ENCODE data around the gene FASTK. TPM values are rescaled to one million over a fixed set of nuclear protein-coding genes. Genes with fewer than 3 reads are reported as not detected.

Gene FASTK
- total and polyA plus RNA-seq, 2 of the 4 experiments (the other 2 are of a cell fraction), result 53.8 to 115 TPM

GRCh38 chr7:151033864-151034249, 46.8 kb downstream of the FASTK start:
- Histone ChIP-seq H3K4ac (ENCODE audit: low read depth, low read length) (no peak overlapping the region), H2BK20ac (ENCODE audit: low read depth, low read length) (no peak overlapping the region), H3K79me1 (ENCODE audit: low read depth in 1 of 2, low read length in 2 of 2) (peaks cover 10 to 28% of the 10 kb centered on the region in 2 experiments; a peak in 3 of 4 replicates), H3K27ac (ENCODE audit: insufficient read depth, low read length) (no peak overlapping the region), H3K9me3 (ENCODE audit: control insufficient read depth, insufficient read depth, low read length) (no peaks in the 10 kb centered on the region), H3K4me1 (ENCODE audit: control insufficient read depth, insufficient read depth, low read length) (peaks cover 8% of the 10 kb centered on the region), H2AFZ (replicated peaks; ENCODE audit: low read length, poor library complexity) (no peak overlapping the region), H2BK120ac (ENCODE audit: low read depth, low read length) (no peak overlapping the region), H3K14ac (replicated peaks; ENCODE audit: low read depth, low read length) (no peak overlapping the region), H3K18ac (ENCODE audit: low read depth, low read length) (no peak overlapping the region), H4K91ac (ENCODE audit: insufficient read depth, low read depth, low read length) (no peak overlapping the region), H4K20me1 (ENCODE audit: insufficient read depth, low read length) (peaks cover under 1% of the 10 kb centered on the region; the same call in 1 of the 2 replicates), H4K5ac (ENCODE audit: low read depth, low read length) (no peak overlapping the region), H3K27me3 (ENCODE audit: control insufficient read depth, insufficient read depth, low read length) (no peaks in the 10 kb centered on the region), H4K8ac (ENCODE audit: low read depth in 2 of 2, low read length in 2 of 2) (no peak overlapping the region), H3K9me1 (ENCODE audit: insufficient read depth, low read length) (peaks cover 7% of the 10 kb centered on the region), H2BK5ac (ENCODE audit: low read depth, low read length, poor library complexity, severe bottlenecking) (no peak overlapping the region), H3K56ac (ENCODE audit: extremely low read depth, insufficient read depth, low read length) (no peak overlapping the region), H3K4me3 (ENCODE audit: insufficient read depth, low read depth, low read length) (no peak overlapping the region), H2AK5ac (ENCODE audit: low read depth, low read length) (no peak overlapping the region), H3K23ac (ENCODE audit: low read depth, low read length) (no peak overlapping the region), H3K36me3 (ENCODE audit: control insufficient read depth, insufficient read depth, low read length) (peaks cover 30% of the 10 kb centered on the region), H2AK9ac (replicated peaks; ENCODE audit: low read depth, low read length, poor library complexity) (peak overlapping the region; percentile 42), H2BK15ac (ENCODE audit: low read depth, low read length) (no peak overlapping the region), H3K9ac (ENCODE audit: low read depth, low read length) (no peak overlapping the region), H3K4me2 (ENCODE audit: low read depth, low read length) (no peak overlapping the region)
- in situ Hi-C loops (cut with MboI; ENCODE audit: low sequenced_read_pairs), result no loop called here
- CTCF ChIA-PET, result interaction anchor here (0.5 kb wide), 1 partner anchor 22 kb away, joined by 3 read pairs; no protein-coding TSS in a partner anchor
- dilution Hi-C loops (cut with HindIII; ENCODE audit: low sequenced_read_pairs, unreplicated experiment), result no loop called here
- no peak for TF ChIP-seq NFE2L2 (IDR thresholded peaks at IDR 0.05; ENCODE audit: low read depth, low read length)
- TF ChIP-seq FOS (IDR thresholded peaks at IDR 0.05; ENCODE audit: low read depth, low read length), result no peak
- no peak for TF ChIP-seq RCOR1 (IDR thresholded peaks at IDR 0.05; ENCODE audit: insufficient replicate concordance, low read length)
- TF ChIP-seq USF2 (IDR thresholded peaks at IDR 0.05; ENCODE audit: low read depth, low read length), result no peak
- TF ChIP-seq RAD21 (IDR thresholded peaks at IDR 0.05; ENCODE audit: low read length), result no peak
- no peak for TF ChIP-seq POLR2A (IDR thresholded peaks at IDR 0.05; ENCODE audit: low read depth, low read length)
- no peak for TF ChIP-seq RFX5 (IDR thresholded peaks at IDR 0.05; ENCODE audit: low read depth, low read length)
- TF ChIP-seq MXI1 (IDR thresholded peaks at IDR 0.05; ENCODE audit: borderline replicate concordance, low read depth, low read length), result no peak
- TF ChIP-seq ELK1 (IDR thresholded peaks at IDR 0.05; ENCODE audit: borderline replicate concordance, low read depth, low read length), result no peak
- no peak for TF ChIP-seq MAZ (IDR thresholded peaks at IDR 0.05; ENCODE audit: borderline replicate concordance, low read depth, low read length)
- ATAC-seq (ENCODE audit: low read depth) (no peak), DNase-seq (no peak)
- POLR2A ChIA-PET (ENCODE audit: unreplicated experiment), result no interaction called here
- BruUV-seq (replicated peaks), result no TSS peak
- no CpG with 5 or more reads among the region's 5 CpGs for WGBS, 2 experiments (ENCODE audit: extremely low coverage in 2 of 2, insufficient read length in 1 of 2)
- intact Hi-C loops (cut with micrococcal nuclease), result no loop called here
